Astrocyte (in vitro differentiated cells and primary cell): ENCODE results near the gene TNFRSF21.

Source experiments
- CTCF ChIP-seq: IDR thresholded peaks from 2 replicates; pipeline ENCODE4 v1.5.1; 2011; ENCODE audit warnings: low read depth, mild to moderate bottlenecking, inconsistent platforms, low read length, moderate library complexity; ENCODE audit not compliant: insufficient read depth
- EZH2 ChIP-seq: IDR thresholded peaks from 2 replicates; pipeline ENCODE4 v1.6.1; 2012; ENCODE audit warnings: mild to moderate bottlenecking, low read length, inconsistent platforms; ENCODE audit not compliant: insufficient read depth

- TF ChIP-seq CTCF, result no peak
- TF ChIP-seq EZH2, result no peak
These were observed 121.7 kb downstream of the TNFRSF21 start for GRCh38 chr6:47187893-47188587.
